Osteoblast (primary cell): ENCODE results near the gene GTF3C2. TPM values are rescaled to one million over a fixed set of nuclear protein-coding genes. Genes with fewer than 3 reads are reported as not detected.
A peak's percentile ranks its signal among the peaks of the same experiment; 100 is the strongest.

ENCODE experiments used
- DNase-seq: peaks from one replicate; pipeline ENCODE4 v3.0.0; 2011; ENCODE audit warnings: low spot score, mixed read lengths; ENCODE audit not compliant: insufficient read length; ENCODE audit errors: missing footprints
- H2AFZ ChIP-seq: 2 replicates; pipeline ENCODE4 v1.6.0; 2011; ENCODE audit warnings: mild to moderate bottlenecking, low read length
- H3K27ac ChIP-seq: 2 replicates; pipeline ENCODE4 v1.5.1; 2011; ENCODE audit warnings: mild to moderate bottlenecking, low read depth, low read length, moderate library complexity
- H3K27me3 ChIP-seq: 2 replicates; pipeline ENCODE4 v1.6.0; 2012; ENCODE audit warnings: mild to moderate bottlenecking, control low read depth, inconsistent platforms, low read length, moderate library complexity; ENCODE audit not compliant: insufficient read depth
- H3K36me3 ChIP-seq: 2 replicates; pipeline ENCODE4 v1.5.1; 2011; ENCODE audit warnings: mild to moderate bottlenecking, low read length, control low read depth, moderate library complexity; ENCODE audit not compliant: insufficient read depth
- H3K4me1 ChIP-seq: 2 replicates; pipeline ENCODE4 v1.5.1; 2011; ENCODE audit warnings: mild to moderate bottlenecking, low read length, control low read depth, moderate library complexity; ENCODE audit not compliant: insufficient read depth
- H3K4me2 ChIP-seq: 2 replicates; pipeline ENCODE4 v1.6.0; 2011; ENCODE audit warnings: mild to moderate bottlenecking, low read length; ENCODE audit not compliant: insufficient read depth
- H3K4me3 ChIP-seq: fragments of 200-600 bp; sonication (generic); 3 replicates; pipeline ENCODE4 v1.5.1; 2012; ENCODE audit warnings: mild to moderate bottlenecking, low read length, inconsistent platforms; ENCODE audit not compliant: insufficient read depth
- H3K79me2 ChIP-seq: 2 replicates; pipeline ENCODE4 v1.6.0; 2012; ENCODE audit warnings: mild to moderate bottlenecking, low read length, control low read depth, inconsistent platforms; ENCODE audit not compliant: insufficient read depth
- H3K9me3 ChIP-seq: 2 replicates; pipeline ENCODE4 v1.5.1; 2011; ENCODE audit warnings: low read depth, low read length, control low read depth
- H4K20me1 ChIP-seq: 2 replicates; pipeline ENCODE4 v1.6.0; 2012; ENCODE audit warnings: mild to moderate bottlenecking, low read length, control low read depth; ENCODE audit not compliant: insufficient read depth
- total RNA-seq: library from RNA; depleted of rRNA; stranded (reverse); fragments of >200 nt; gene quantifications from 2 replicates; pipeline ENCODE4 v1.2.3, GENCODE V29; 2012
- TF ChIP-seq, protein P1 (sequence below): IDR thresholded peaks from 2 replicates; pipeline ENCODE4 v1.5.1; 2011; ENCODE audit warnings: mild to moderate bottlenecking, low read depth, low read length, moderate library complexity; ENCODE audit errors: extremely low read depth

Gene GTF3C2
- total RNA-seq, 1 donor: 34.4 TPM

GRCh38 chr2:27350106-27350693, 6.4 kb downstream of the GTF3C2 start:
- Histone ChIP-seq H3K27me3 (no peaks in the 10 kb centered on the region), H3K4me2 (no peak overlapping the region), H3K79me2 (peaks cover 85% of the 10 kb centered on the region), H4K20me1 (peaks cover 16% of the 10 kb centered on the region), H2AFZ (no peak overlapping the region), H3K4me3 (no peak overlapping the region), H3K9me3 (no peaks in the 10 kb centered on the region), H3K36me3 (no peaks in the 10 kb centered on the region), H3K27ac (no peak overlapping the region), H3K4me1 (peaks cover 9% of the 10 kb centered on the region)
- no peak for DNase-seq
- TF ChIP-seq, protein P1, sequence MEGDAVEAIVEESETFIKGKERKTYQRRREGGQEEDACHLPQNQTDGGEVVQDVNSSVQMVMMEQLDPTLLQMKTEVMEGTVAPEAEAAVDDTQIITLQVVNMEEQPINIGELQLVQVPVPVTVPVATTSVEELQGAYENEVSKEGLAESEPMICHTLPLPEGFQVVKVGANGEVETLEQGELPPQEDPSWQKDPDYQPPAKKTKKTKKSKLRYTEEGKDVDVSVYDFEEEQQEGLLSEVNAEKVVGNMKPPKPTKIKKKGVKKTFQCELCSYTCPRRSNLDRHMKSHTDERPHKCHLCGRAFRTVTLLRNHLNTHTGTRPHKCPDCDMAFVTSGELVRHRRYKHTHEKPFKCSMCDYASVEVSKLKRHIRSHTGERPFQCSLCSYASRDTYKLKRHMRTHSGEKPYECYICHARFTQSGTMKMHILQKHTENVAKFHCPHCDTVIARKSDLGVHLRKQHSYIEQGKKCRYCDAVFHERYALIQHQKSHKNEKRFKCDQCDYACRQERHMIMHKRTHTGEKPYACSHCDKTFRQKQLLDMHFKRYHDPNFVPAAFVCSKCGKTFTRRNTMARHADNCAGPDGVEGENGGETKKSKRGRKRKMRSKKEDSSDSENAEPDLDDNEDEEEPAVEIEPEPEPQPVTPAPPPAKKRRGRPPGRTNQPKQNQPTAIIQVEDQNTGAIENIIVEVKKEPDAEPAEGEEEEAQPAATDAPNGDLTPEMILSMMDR: no peak

DNA sequence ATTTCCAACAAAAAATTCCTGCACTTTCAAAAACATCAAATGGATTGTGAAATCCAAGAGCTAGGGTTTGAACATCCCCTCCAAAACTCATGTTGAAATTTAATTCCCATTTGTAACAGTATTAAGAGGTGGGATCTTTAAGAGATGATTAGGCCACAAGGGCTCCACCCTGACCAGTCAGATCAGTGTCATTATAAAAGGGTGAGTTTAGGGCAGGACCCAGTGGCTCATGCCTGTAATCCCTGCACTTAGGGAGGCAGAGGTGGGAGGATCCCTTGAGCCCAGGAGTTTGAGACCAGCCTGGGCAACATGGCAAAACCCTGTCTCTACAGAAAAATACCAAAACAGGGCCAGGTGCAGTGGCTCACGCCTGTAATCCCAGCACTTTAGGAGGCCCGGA, 8.9 kb downstream of the GTF3C2 start:
- Histone ChIP-seq H3K4me2 (no peak overlapping the region), H3K36me3 (no peaks in the 10 kb centered on the region), H3K79me2 (peaks cover 75% of the 10 kb centered on the region), H3K27ac (no peak overlapping the region), H3K9me3 (no peaks in the 10 kb centered on the region), H3K4me3 (no peak overlapping the region), H3K4me1 (no peaks in the 10 kb centered on the region), H3K27me3 (no peaks in the 10 kb centered on the region), H2AFZ (no peak overlapping the region), H4K20me1 (peaks cover 14% of the 10 kb centered on the region)
- no peak for DNase-seq
- TF ChIP-seq, protein P1: no peak

DNA sequence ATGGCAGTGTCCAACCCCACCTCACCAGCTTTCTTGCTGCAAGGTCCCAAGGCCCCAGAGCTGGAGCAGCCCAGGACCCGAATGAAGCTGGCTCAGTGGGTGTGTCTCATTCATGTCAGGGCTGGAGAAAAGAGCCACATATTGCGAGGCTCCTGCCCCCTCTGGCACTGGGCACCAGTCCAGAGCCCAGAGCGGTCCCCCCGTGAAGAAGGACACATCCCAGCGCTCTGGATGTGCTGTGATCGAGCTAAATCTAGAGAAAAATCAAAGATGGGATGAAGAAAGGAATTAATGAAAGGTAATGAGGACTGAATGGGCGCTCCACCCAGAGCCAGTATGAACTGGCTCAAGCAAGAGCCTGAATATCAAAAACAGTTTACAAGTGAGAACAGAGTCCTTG, 20.4 kb downstream of the GTF3C2 start:
- Histone ChIP-seq H3K4me3 (no peak overlapping the region), H3K36me3 (peaks cover 52% of the 10 kb centered on the region), H3K27ac (no peak overlapping the region), H3K79me2 (no peaks in the 10 kb centered on the region), H3K4me2 (no peak overlapping the region), H3K4me1 (no peaks in the 10 kb centered on the region), H3K27me3 (no peaks in the 10 kb centered on the region), H4K20me1 (no peaks in the 10 kb centered on the region), H2AFZ (no peak overlapping the region), H3K9me3 (no peaks in the 10 kb centered on the region)
- TF ChIP-seq, protein P1: no peak
- DNase-seq: peak; percentile 86

- H3K4me3 ChIP-seq: no peak overlapping the region
- TF ChIP-seq, protein P1: no peak
- H3K9me3 ChIP-seq: no peaks in the 10 kb centered on the region
- H3K79me2 ChIP-seq: no peaks in the 10 kb centered on the region
- no peak for DNase-seq
- H3K27ac ChIP-seq: no peak overlapping the region
- H3K36me3 ChIP-seq: peaks cover 56% of the 10 kb centered on the region
- H2AFZ ChIP-seq: no peak overlapping the region
- no peaks in the 10 kb centered on the region for H3K4me1 ChIP-seq
- H3K4me2 ChIP-seq: no peak overlapping the region
- no peaks in the 10 kb centered on the region for H3K27me3 ChIP-seq
- no peaks in the 10 kb centered on the region for H4K20me1 ChIP-seq
Measured at GRCh38 chr2:27335311-27335710, 21.3 kb downstream of the GTF3C2 start.
